Gastroesophageal sphincter (tissue), 3 donors: ENCODE data around the gene MLF1.

Experiments used
- POLR2A ChIP-seq, 2 donors: fragments of 450-650 bp; IDR thresholded peaks; one replicate each; pipeline ENCODE4 v1.6.1; 2017; ENCODE audit warnings: antibody characterized with exemption in 2 of 2, mild to moderate bottlenecking in 2 of 2, moderate library complexity in 1 of 2
- POLR2AphosphoS5 ChIP-seq: sonication (generic); formaldehyde crosslinking; IDR thresholded peaks from one replicate; pipeline ENCODE4 v1.6.1; 2017; ENCODE audit warnings: antibody characterized with exemption
- TF ChIP-seq, protein P1 (sequence below), 4 experiments: fragments of 200-600 bp in 2 of 4; fragments of 450-650 bp in 2 of 4; sonication (generic) in 1 of 4; IDR thresholded peaks; one replicate each; pipeline ENCODE4 v1.5.1; 2017 to 2019; ENCODE audit warnings: antibody characterized with exemption in 4 of 4, mild to moderate bottlenecking in 2 of 4, moderate library complexity in 2 of 4

DNA sequence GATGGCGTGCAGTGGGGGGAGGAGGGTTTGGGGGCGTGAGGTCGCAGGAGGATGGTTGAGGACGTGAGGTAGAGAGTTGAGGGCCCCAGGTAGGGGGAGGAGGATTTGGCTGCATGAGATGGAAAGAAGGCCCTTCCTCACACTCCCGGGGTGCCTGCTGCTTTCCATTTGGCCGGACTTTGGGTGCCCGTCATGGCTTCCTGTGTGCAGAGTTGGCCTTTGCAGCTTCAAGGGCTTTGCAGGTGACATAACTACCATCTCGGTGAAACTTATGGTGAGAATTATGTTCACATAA lies 1.7 kb downstream of the MLF1 start:
- TF ChIP-seq, protein P1, sequence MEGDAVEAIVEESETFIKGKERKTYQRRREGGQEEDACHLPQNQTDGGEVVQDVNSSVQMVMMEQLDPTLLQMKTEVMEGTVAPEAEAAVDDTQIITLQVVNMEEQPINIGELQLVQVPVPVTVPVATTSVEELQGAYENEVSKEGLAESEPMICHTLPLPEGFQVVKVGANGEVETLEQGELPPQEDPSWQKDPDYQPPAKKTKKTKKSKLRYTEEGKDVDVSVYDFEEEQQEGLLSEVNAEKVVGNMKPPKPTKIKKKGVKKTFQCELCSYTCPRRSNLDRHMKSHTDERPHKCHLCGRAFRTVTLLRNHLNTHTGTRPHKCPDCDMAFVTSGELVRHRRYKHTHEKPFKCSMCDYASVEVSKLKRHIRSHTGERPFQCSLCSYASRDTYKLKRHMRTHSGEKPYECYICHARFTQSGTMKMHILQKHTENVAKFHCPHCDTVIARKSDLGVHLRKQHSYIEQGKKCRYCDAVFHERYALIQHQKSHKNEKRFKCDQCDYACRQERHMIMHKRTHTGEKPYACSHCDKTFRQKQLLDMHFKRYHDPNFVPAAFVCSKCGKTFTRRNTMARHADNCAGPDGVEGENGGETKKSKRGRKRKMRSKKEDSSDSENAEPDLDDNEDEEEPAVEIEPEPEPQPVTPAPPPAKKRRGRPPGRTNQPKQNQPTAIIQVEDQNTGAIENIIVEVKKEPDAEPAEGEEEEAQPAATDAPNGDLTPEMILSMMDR (IDR thresholded peaks at IDR 0.05): no peak
- TF ChIP-seq POLR2AphosphoS5 (no peak), POLR2A (IDR thresholded peaks at IDR 0.05) (no peak)
